Activated CD4-positive, CD25-positive, alpha-beta regulatory T cell treated with anti-CD3 and anti-CD28 coated beads, Interleukin-2, amount 50 U/mL, for 24 hours (primary cell): ENCODE results near the gene DKC1.
"Not testable (repeated sequence)": the region's sequence is repeated elsewhere in the genome, so short reads cannot be mapped to it uniquely, and the experiment has no call there.

Experiments used
- ATAC-seq, 2 donors: fragments of 150-1000 bp; cut with Tn5 transposase; one replicate each; pipeline ENCODE4 v1.10.0; 2021; ENCODE audit warnings: mild to moderate bottlenecking in 1 of 2, moderate library complexity in 1 of 2

The DKC1 gene

DNA sequence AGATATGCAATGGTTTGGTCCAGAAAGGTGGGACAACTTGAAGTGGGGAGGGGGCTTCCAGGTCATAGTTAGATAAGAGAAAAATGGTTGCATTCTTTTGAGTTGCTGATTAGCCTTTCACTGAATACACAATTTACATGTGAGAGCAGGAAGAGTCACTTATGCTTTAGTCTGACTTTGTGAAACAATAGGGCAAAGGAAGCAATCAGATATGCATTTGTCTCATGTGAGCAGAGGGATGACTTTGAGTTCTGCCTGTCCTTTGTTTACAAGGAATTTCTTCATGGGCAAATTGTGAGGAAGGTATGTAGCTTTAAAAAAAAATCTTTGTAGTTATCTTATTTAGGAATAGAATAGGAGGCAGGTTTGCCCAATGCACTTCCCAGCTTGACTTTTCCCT lies 58.9 kb downstream of the DKC1 start:
- no peak for ATAC-seq

DNA sequence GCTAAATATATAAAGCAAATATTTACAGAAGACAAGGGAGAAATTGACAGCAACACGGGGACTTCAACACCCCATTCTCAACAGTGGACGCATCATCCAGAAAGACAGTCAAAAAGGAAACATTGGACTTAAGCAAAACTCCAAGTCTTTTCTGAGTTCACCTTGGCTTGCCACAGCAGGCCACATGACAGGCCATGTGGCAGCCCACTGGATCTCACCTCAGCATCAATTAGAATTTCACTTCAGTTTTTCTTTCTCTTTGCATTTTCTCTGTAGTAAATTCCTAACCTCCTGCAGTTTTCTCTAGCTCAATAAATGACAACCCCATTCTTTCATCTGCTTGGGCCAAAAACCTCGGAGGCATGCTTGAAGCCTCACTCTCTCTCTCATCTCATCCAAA lies 59.4 kb downstream of the DKC1 start:
- no peak for ATAC-seq

DNA sequence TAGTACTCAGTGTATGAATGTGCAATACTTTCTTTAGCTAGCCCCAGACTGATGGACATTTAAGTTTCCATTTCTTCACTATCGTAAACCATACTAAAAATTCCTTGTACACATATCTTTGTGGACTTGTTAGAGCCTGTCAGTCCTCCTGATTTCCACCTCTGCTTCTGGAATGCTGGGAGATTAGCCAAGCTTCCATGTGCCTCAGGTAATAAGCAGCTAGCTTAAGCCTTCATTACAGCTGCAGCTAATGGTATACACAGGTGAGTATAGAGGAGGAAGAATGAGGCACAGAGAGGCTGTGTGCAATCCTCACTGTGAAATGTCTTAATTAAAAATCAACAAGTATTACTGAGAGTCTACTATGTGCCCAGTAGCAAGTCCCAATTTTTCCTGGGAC lies 62.0 kb downstream of the DKC1 start:
- ATAC-seq = no peak

GRCh38 chrX:154825586-154825985 lies 62.9 kb downstream of the DKC1 start:
- ATAC-seq = not testable (repeated sequence)
